Measurements from ENCODE around the gene ATF6B.

Gene ATF6B

DNA sequence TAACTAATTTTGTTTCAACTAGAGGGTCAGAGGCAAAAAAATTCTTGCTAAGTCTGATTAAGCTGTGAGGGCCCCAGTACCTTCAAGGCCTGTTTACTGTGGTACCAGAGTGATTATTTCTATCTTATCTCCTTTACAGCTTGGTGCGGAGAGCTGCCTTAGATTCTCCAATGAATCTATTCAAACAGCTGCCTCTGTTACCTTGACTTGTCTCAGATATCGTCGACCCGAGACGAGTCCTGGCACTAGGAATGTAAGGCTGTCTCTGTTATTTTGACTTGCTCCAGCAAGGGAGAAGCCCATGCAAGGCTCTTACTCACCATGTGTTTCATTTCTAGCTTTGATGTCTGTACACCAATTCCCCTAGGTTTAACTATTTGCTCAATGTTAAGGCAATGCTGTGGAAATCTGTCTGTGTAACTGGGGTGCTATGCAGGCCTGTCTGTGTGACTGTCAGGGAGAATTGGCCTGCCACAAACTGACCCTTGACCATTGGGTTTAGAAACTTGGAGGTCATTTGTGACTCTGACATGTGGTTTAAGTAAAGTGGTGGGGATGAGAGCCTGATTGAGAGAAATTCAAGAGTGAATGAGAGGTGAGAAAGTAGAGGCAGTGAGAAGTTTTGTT, 12.5 kb upstream of the ATF6B start:
- no peaks in the 10 kb centered on the region for H4K20me1 ChIP-seq (ENCODE audit: insufficient read depth, low read length)
- no peaks in the 10 kb centered on the region; the same call in 1 of the 2 replicates for H3K4me1 ChIP-seq (ENCODE audit: low read length)
- no peak overlapping the region for H3K4me2 ChIP-seq (ENCODE audit: low read length)
- H3K27me3 ChIP-seq (ENCODE audit: low read depth, low read length): no peaks in the 10 kb centered on the region
- no peak overlapping the region for H2AFZ ChIP-seq (ENCODE audit: low read depth, low read length)
- no peak for TF ChIP-seq EZH2phosphoT487 (IDR thresholded peaks at IDR 0.05; ENCODE audit: low read depth)
- TF ChIP-seq, protein P1, sequence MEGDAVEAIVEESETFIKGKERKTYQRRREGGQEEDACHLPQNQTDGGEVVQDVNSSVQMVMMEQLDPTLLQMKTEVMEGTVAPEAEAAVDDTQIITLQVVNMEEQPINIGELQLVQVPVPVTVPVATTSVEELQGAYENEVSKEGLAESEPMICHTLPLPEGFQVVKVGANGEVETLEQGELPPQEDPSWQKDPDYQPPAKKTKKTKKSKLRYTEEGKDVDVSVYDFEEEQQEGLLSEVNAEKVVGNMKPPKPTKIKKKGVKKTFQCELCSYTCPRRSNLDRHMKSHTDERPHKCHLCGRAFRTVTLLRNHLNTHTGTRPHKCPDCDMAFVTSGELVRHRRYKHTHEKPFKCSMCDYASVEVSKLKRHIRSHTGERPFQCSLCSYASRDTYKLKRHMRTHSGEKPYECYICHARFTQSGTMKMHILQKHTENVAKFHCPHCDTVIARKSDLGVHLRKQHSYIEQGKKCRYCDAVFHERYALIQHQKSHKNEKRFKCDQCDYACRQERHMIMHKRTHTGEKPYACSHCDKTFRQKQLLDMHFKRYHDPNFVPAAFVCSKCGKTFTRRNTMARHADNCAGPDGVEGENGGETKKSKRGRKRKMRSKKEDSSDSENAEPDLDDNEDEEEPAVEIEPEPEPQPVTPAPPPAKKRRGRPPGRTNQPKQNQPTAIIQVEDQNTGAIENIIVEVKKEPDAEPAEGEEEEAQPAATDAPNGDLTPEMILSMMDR (IDR thresholded peaks at IDR 0.05; ENCODE audit: low read depth, low read length): no peak
- no peak overlapping the region for H3K4me3 ChIP-seq (ENCODE audit: low read length)
- H3K9me3 ChIP-seq (ENCODE audit: insufficient read depth, low read length): no peaks in the 10 kb centered on the region
- no peak overlapping the region for H3K27ac ChIP-seq (ENCODE audit: low read length)
- no peaks in the 10 kb centered on the region for H3K79me2 ChIP-seq (ENCODE audit: low read length)
- no peak overlapping the region for H3K9ac ChIP-seq (ENCODE audit: low read length)
- no peaks in the 10 kb centered on the region for H3K36me3 ChIP-seq (replicated peaks; ENCODE audit: low read depth, low read length)

DNA sequence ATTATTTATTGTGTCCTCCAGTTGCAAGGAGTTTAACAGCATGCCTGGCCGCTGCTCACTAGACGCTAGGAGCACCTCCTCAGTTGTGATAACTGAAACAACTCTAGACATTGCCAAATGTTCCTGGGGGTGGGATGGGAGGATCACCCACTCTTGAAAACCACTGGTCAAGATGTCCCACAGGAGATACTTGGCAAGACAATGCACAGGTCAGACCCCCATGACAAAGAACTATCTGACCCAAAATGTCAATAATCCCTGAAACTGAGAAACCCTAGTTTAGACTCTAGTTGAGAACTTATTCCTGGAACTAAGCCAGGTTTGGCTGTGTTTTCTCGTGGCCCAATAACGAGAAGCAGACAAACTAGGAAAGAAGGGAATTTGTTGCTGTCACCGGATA, 11.5 kb upstream of the ATF6B start:
- no peak overlapping the region for H3K9ac ChIP-seq (ENCODE audit: low read length)
- H3K79me2 ChIP-seq (ENCODE audit: low read length): no peaks in the 10 kb centered on the region
- H3K27ac ChIP-seq (ENCODE audit: low read length): no peak overlapping the region
- no peaks in the 10 kb centered on the region; the same call in 1 of the 2 replicates for H3K4me1 ChIP-seq (ENCODE audit: low read length)
- no peaks in the 10 kb centered on the region for H4K20me1 ChIP-seq (ENCODE audit: insufficient read depth, low read length)
- H3K27me3 ChIP-seq (ENCODE audit: low read depth, low read length): no peaks in the 10 kb centered on the region
- no peak overlapping the region for H3K4me2 ChIP-seq (ENCODE audit: low read length)
- TF ChIP-seq, protein P1 (IDR thresholded peaks at IDR 0.05; ENCODE audit: low read depth, low read length): no peak
- no peak for TF ChIP-seq EZH2phosphoT487 (IDR thresholded peaks at IDR 0.05; ENCODE audit: low read depth)
- no peaks in the 10 kb centered on the region for H3K9me3 ChIP-seq (ENCODE audit: insufficient read depth, low read length)
- H3K36me3 ChIP-seq (replicated peaks; ENCODE audit: low read depth, low read length): no peaks in the 10 kb centered on the region
- H3K4me3 ChIP-seq (ENCODE audit: low read length): no peak overlapping the region
- H2AFZ ChIP-seq (ENCODE audit: low read depth, low read length): no peak overlapping the region

DNA sequence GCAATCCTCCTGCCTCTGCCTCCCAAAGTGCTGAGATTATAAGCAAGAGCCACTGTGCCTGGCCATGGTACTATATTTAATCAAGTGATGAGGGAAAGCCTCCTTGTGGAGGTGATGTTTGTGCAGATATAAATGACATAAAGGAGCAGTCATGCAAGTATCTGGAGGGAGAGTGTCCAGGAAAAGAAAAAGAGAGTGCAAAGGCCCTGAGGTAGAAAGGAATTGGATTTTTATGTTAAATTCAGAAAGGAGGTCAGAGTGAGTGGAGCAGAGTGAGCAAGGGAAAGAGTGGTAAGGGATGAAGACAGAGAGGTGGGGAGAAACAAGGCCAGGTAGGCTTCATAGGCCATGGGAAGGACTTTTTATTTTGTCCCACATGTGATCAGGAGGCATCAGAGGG, 9.4 kb upstream of the ATF6B start:
- TF ChIP-seq EZH2phosphoT487 (IDR thresholded peaks at IDR 0.05; ENCODE audit: low read depth): no peak
- TF ChIP-seq, protein P1 (IDR thresholded peaks at IDR 0.05; ENCODE audit: low read depth, low read length): no peak
- H3K9ac ChIP-seq (ENCODE audit: low read length): no peak overlapping the region
- no peak overlapping the region for H3K4me2 ChIP-seq (ENCODE audit: low read length)
- no peaks in the 10 kb centered on the region for H3K36me3 ChIP-seq (replicated peaks; ENCODE audit: low read depth, low read length)
- no peak overlapping the region for H3K4me3 ChIP-seq (ENCODE audit: low read length)
- no peaks in the 10 kb centered on the region for H3K9me3 ChIP-seq (ENCODE audit: insufficient read depth, low read length)
- no peaks in the 10 kb centered on the region for H3K79me2 ChIP-seq (ENCODE audit: low read length)
- no peaks in the 10 kb centered on the region; the same call in 1 of the 2 replicates for H3K4me1 ChIP-seq (ENCODE audit: low read length)
- no peaks in the 10 kb centered on the region for H3K27me3 ChIP-seq (ENCODE audit: low read depth, low read length)
- H3K27ac ChIP-seq (ENCODE audit: low read length): no peak overlapping the region
- no peaks in the 10 kb centered on the region for H4K20me1 ChIP-seq (ENCODE audit: insufficient read depth, low read length)
- H2AFZ ChIP-seq (ENCODE audit: low read depth, low read length): no peak overlapping the region

DNA sequence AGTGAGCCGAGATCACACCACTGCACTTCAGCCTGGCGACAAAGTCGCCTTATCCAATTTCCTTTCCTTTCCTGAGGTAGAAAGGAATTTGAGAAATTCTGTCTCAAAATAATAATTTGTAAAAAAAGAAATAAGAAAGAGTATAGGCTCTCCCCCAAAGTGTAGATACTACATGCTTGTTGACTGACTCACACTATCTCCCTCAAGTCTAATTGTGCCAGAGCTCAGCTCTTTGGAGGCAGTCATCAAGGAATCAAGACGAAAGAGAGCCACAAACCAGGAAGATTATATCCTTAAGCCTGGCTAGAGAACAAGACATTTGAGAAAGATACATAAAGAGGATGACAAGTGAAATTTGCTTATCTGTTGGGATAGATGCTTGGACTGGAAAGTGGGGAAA, 5.7 kb upstream of the ATF6B start:
- peaks cover 7% of the 10 kb centered on the region for H3K4me1 ChIP-seq (ENCODE audit: low read length)
- no peak overlapping the region for H3K9ac ChIP-seq (ENCODE audit: low read length)
- H3K36me3 ChIP-seq (replicated peaks; ENCODE audit: low read depth, low read length): no peaks in the 10 kb centered on the region
- no peak overlapping the region for H3K4me3 ChIP-seq (ENCODE audit: low read length)
- no peaks in the 10 kb centered on the region for H4K20me1 ChIP-seq (ENCODE audit: insufficient read depth, low read length)
- H3K27me3 ChIP-seq (ENCODE audit: low read depth, low read length): no peaks in the 10 kb centered on the region
- H3K27ac ChIP-seq (ENCODE audit: low read length): no peak overlapping the region
- peaks cover 7% of the 10 kb centered on the region; the same call in 1 of the 2 replicates for H3K79me2 ChIP-seq (ENCODE audit: low read length)
- H2AFZ ChIP-seq (ENCODE audit: low read depth, low read length): no peak overlapping the region
- H3K9me3 ChIP-seq (ENCODE audit: insufficient read depth, low read length): no peaks in the 10 kb centered on the region
- H3K4me2 ChIP-seq (ENCODE audit: low read length): no peak overlapping the region
- TF ChIP-seq, protein P1 (IDR thresholded peaks at IDR 0.05; ENCODE audit: low read depth, low read length): no peak
- TF ChIP-seq EZH2phosphoT487 (IDR thresholded peaks at IDR 0.05; ENCODE audit: low read depth): no peak
